ENCODE results near the gene SERPINA5.

The SERPINA5 gene

GRCh38 chr14:94547151-94547680, 34.0 kb upstream of the SERPINA5 start:
- TF ChIP-seq FOXM1 (IDR thresholded peaks at IDR 0.05; ENCODE audit: borderline replicate concordance, low read depth) (no peak), CEBPB (IDR thresholded peaks at IDR 0.05) (no peak), TEAD4 (IDR thresholded peaks at IDR 0.05) (no peak), EP300 (IDR thresholded peaks at IDR 0.05; ENCODE audit: borderline replicate concordance) (no peak), MAX (IDR thresholded peaks at IDR 0.05) (no peak), YY1 (IDR thresholded peaks at IDR 0.05; ENCODE audit: low read depth) (no peak), NFIC (IDR thresholded peaks at IDR 0.05) (no peak), CREB1 (IDR thresholded peaks at IDR 0.05; ENCODE audit: low read depth) (no peak), EGR1 (IDR thresholded peaks at IDR 0.05) (no peak)

GRCh38 chr14:94547726-94548125, 33.5 kb upstream of the SERPINA5 start:
- TF ChIP-seq FOXM1 (IDR thresholded peaks at IDR 0.05; ENCODE audit: borderline replicate concordance, low read depth) (no peak), YY1 (IDR thresholded peaks at IDR 0.05; ENCODE audit: low read depth) (no peak), ZBTB7A (IDR thresholded peaks at IDR 0.05; ENCODE audit: low read depth) (no peak), CEBPB (IDR thresholded peaks at IDR 0.05) (no peak)

GRCh38 chr14:94548131-94548998, 32.9 kb upstream of the SERPINA5 start:
- no peak for TF ChIP-seq MAX (IDR thresholded peaks at IDR 0.05)
- no peak for TF ChIP-seq FOXM1 (IDR thresholded peaks at IDR 0.05; ENCODE audit: borderline replicate concordance, low read depth)
- no peak for TF ChIP-seq EP300 (IDR thresholded peaks at IDR 0.05; ENCODE audit: borderline replicate concordance)
- no peak for TF ChIP-seq YY1 (IDR thresholded peaks at IDR 0.05; ENCODE audit: low read depth)
- TF ChIP-seq CREB1 (IDR thresholded peaks at IDR 0.05; ENCODE audit: low read depth) = no peak
- no peak for TF ChIP-seq TAF1 (IDR thresholded peaks at IDR 0.05; ENCODE audit: low read depth)
- no peak for TF ChIP-seq EGR1 (IDR thresholded peaks at IDR 0.05)
- no peak for TF ChIP-seq REST (IDR thresholded peaks at IDR 0.05; ENCODE audit: low read depth)
- TF ChIP-seq ZBTB7A (IDR thresholded peaks at IDR 0.05; ENCODE audit: low read depth) = no peak
- no peak for TF ChIP-seq RAD21 (IDR thresholded peaks at IDR 0.05; ENCODE audit: low read depth)
- TF ChIP-seq NFIC (IDR thresholded peaks at IDR 0.05) = no peak
- no peak for TF ChIP-seq TCF12 (IDR thresholded peaks at IDR 0.05; ENCODE audit: low read depth)
- TF ChIP-seq USF1 (IDR thresholded peaks at IDR 0.05) = no peak
- TF ChIP-seq TEAD4 (IDR thresholded peaks at IDR 0.05) = no peak
- TF ChIP-seq CEBPB (IDR thresholded peaks at IDR 0.05) = no peak

- no peak for TF ChIP-seq CEBPB (IDR thresholded peaks at IDR 0.05)
- peak; percentile 64 for TF ChIP-seq RAD21 (IDR thresholded peaks at IDR 0.05; ENCODE audit: low read depth)
Measured at GRCh38 chr14:94548999-94549985, 31.9 kb upstream of the SERPINA5 start.

- no peak for TF ChIP-seq MAX (IDR thresholded peaks at IDR 0.05)
- TF ChIP-seq EGR1 (IDR thresholded peaks at IDR 0.05) = no peak
- no peak for TF ChIP-seq CEBPB (IDR thresholded peaks at IDR 0.05)
- TF ChIP-seq REST (IDR thresholded peaks at IDR 0.05; ENCODE audit: low read depth) = no peak
- no peak for TF ChIP-seq NFIC (IDR thresholded peaks at IDR 0.05)
- TF ChIP-seq USF1 (IDR thresholded peaks at IDR 0.05) = no peak
- TF ChIP-seq YY1 (IDR thresholded peaks at IDR 0.05; ENCODE audit: low read depth) = no peak
- no peak for TF ChIP-seq TAF1 (IDR thresholded peaks at IDR 0.05; ENCODE audit: low read depth)
- TF ChIP-seq ZBTB7A (IDR thresholded peaks at IDR 0.05; ENCODE audit: low read depth) = no peak
- TF ChIP-seq TEAD4 (IDR thresholded peaks at IDR 0.05) = no peak
- TF ChIP-seq RAD21 (IDR thresholded peaks at IDR 0.05; ENCODE audit: low read depth) = no peak
- no peak for TF ChIP-seq FOXM1 (IDR thresholded peaks at IDR 0.05; ENCODE audit: borderline replicate concordance, low read depth)
Measured at GRCh38 chr14:94550041-94550440, 31.2 kb upstream of the SERPINA5 start.

All from Ishikawa (cell line).